C4-2B (cell line): ENCODE measurements around the gene HOXB8.

ENCODE experiments used
- H3K27ac ChIP-seq: fragments of 450-650 bp; 2 replicates; pipeline ENCODE4 v1.5.1; 2017
- CTCF ChIP-seq: fragments of 450-650 bp; conservative IDR thresholded peaks from 2 replicates; pipeline ENCODE4 v1.5.1; 2017; ENCODE audit warnings: mild to moderate bottlenecking
- ZFX ChIP-seq: fragments of 450-650 bp; IDR thresholded peaks from 2 replicates; pipeline ENCODE4 v1.6.1; 2017

HOXB8 gene

GRCh38 chr17:48586355-48587258 is 28.5 kb downstream of the HOXB8 start:
- no peak overlapping the region for H3K27ac ChIP-seq
- no peak for TF ChIP-seq ZFX
- TF ChIP-seq CTCF = no peak

GRCh38 chr17:48584223-48584741 is 30.8 kb downstream of the HOXB8 start:
- H3K27ac ChIP-seq = no peak overlapping the region
- TF ChIP-seq ZFX = no peak
- no peak for TF ChIP-seq CTCF

GRCh38 chr17:48583708-48584222 is 31.3 kb downstream of the HOXB8 start:
- no peak overlapping the region for H3K27ac ChIP-seq
- no peak for TF ChIP-seq ZFX
- no peak for TF ChIP-seq CTCF

- no peak overlapping the region for H3K27ac ChIP-seq
- TF ChIP-seq CTCF = no peak
- TF ChIP-seq ZFX = no peak
These were observed 32.4 kb downstream of the HOXB8 start for GRCh38 chr17:48582750-48583069.

GRCh38 chr17:48579760-48580554 is 35.1 kb downstream of the HOXB8 start:
- no peak overlapping the region for H3K27ac ChIP-seq
- TF ChIP-seq CTCF = no peak
- TF ChIP-seq ZFX = no peak

GRCh38 chr17:48579471-48579759 is 35.7 kb downstream of the HOXB8 start:
- H3K27ac ChIP-seq = no peak overlapping the region
- TF ChIP-seq ZFX (no peak), CTCF (no peak)
